Kidney (tissue), 14 donors: ENCODE measurements around the gene GPR152. TPM values are rescaled to one million over a fixed set of nuclear protein-coding genes. Genes with fewer than 3 reads are reported as not detected.
A peak's percentile ranks its signal among the peaks of the same experiment; 100 is the strongest.
"Not testable (repeated sequence)": the region's sequence is repeated elsewhere in the genome, so short reads cannot be mapped to it uniquely, and the experiment has no call there.

Source experiments
- DNase-seq, 5 donors: peaks; one replicate each; pipeline ENCODE4 v3.0.0-alpha.2; 2013 to 2020
- FAIRE-seq: peaks from 2 replicates; lab custom pipeline; 2012; peaks lifted over from hg19 to GRCh38; lab: Jason Lieb, UNC
- H3K27ac ChIP-seq, 2 donors: one replicate each; pipeline ENCODE4 v1.7.0; 2013; ENCODE audit warnings: low read depth in 2 of 2, low read length in 2 of 2, inconsistent platforms in 1 of 2
- H3K27me3 ChIP-seq: one replicate; pipeline ENCODE4 v1.7.1; 2013; ENCODE audit warnings: low read length, inconsistent platforms; ENCODE audit not compliant: control insufficient read depth, insufficient read depth
- H3K36me3 ChIP-seq, 3 donors: one replicate each; pipeline versions ENCODE4 v1.7.0 to v1.7.1; 2013; ENCODE audit warnings: low read length in 3 of 3, control low read depth in 1 of 3, inconsistent platforms in 1 of 3; ENCODE audit not compliant: insufficient read depth in 3 of 3, control insufficient read depth in 2 of 3
- H3K4me1 ChIP-seq, 3 donors: one replicate each; pipeline versions ENCODE4 v1.7.0 to v1.7.1; 2013; ENCODE audit warnings: low read length in 3 of 3, inconsistent platforms in 1 of 3, low read depth in 1 of 3; ENCODE audit not compliant: control insufficient read depth in 2 of 3, insufficient read depth in 2 of 3
- H3K4me3 ChIP-seq, 3 donors: one replicate each; pipeline versions ENCODE4 v1.7.0 to v1.8.1; 2013; ENCODE audit warnings: low read length in 3 of 3, control low read depth in 1 of 3, inconsistent platforms in 1 of 3
- H3K9ac ChIP-seq, 3 donors: one replicate each; pipeline versions ENCODE4 v1.7.0 to v1.7.1; 2013; ENCODE audit warnings: low read length in 3 of 3, control low read depth in 1 of 3, inconsistent platforms in 1 of 3
- H3K9me3 ChIP-seq, 3 donors: one replicate each; pipeline versions ENCODE4 v1.7.0 to v1.7.1; 2013; ENCODE audit warnings: low read length in 3 of 3, control low read depth in 1 of 3, inconsistent platforms in 1 of 3; ENCODE audit not compliant: control insufficient read depth in 2 of 3, insufficient read depth in 1 of 3
- intact Hi-C: fragments of 100-400 bp; cut with DNase I; formaldehyde crosslinking; loops from one replicate; pipeline ENCODE4 v1.11.1; 2022
- polyA plus RNA-seq: library from polyadenylated mRNA; stranded (reverse); fragments of 350-450 nt; fragmentation: Illumina TruSeq; extraction: RNeasy Lipid Tissue Mini Kit (QIAGEN cat#74804); gene quantifications from one replicate; pipeline ENCODE4 v1.2.3, GENCODE V29; 2014; ENCODE audit warnings: low read depth, low replicate concordance; ENCODE audit not compliant: insufficient read depth
- total RNA-seq: library from RNA; stranded (reverse); fragmentation: NEBNext Ultra II Directional; extraction: Animal tissue kit (Norgen Biotek cat#: 25700); gene quantifications from one replicate; pipeline ENCODE4 v1.2.1, GENCODE V29; 2021
- TF ChIP-seq, protein P1 (sequence below): IDR thresholded peaks from 3 replicates; pipeline ENCODE4 v1.5.1; 2012; ENCODE audit warnings: mild to moderate bottlenecking, moderate library complexity, borderline replicate concordance; ENCODE audit not compliant: insufficient read depth; ENCODE audit errors: extremely low read depth
- donor health status: control.
- donor health status: control.
- donor health status: control.
- donor health status: control.
- donor health status: control.
- donor health status: DM: yes; HTN: yes; CAD: no.
- donor health status: Normal renal cell carcinoma (clear cell type).

The GPR152 gene
- total and polyA plus RNA-seq, 2 donors from 2014 or later, result not detected

DNA sequence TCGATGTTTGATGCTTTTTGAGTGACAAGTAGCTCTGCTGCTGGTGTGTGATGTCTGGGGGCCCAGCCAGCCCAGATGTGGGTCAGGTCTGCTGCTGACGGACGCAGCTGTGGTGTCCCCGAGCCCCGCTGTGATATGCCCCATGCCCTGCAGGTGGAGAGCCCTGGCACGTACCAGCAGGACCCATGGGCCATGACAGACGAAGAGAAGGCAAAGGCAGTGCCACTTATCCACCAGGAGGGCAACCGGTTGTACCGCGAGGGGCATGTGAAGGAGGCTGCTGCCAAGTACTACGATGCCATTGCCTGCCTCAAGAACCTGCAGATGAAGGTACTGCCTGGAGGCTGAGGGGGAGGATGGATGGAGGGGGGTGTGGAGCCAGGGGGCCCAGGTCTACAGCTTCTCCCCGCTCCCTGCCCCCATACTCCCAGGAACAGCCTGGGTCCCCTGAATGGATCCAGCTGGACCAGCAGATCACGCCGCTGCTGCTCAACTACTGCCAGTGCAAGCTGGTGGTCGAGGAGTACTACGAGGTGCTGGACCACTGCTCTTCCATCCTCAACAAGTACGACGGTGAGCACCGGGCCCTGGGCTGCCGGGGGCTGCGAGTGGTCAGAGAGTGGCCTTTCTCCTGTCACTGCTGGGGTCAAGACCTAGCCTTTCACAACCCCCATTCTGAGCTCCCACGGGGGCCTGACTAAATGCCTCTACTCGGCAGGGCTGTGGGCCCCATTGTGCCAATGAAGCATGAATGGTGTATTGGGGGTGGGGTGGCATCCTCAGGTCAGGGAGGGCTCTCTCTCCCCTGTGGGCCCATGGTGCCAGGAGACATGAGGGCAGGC, 37.6 kb upstream of the GPR152 start:
- Histone ChIP-seq H3K27ac (no peak overlapping the region), H3K4me3 (no peak overlapping the region), H3K27me3 (no peaks in the 10 kb centered on the region), H3K9ac (no peak overlapping the region), H3K9me3 (no peaks in the 10 kb centered on the region), H3K36me3 (peaks cover 0 to 17% (median 2%) of the 10 kb centered on the region in 3 donors), H3K4me1 (no peaks in the 10 kb centered on the region)
- TF ChIP-seq, protein P1, sequence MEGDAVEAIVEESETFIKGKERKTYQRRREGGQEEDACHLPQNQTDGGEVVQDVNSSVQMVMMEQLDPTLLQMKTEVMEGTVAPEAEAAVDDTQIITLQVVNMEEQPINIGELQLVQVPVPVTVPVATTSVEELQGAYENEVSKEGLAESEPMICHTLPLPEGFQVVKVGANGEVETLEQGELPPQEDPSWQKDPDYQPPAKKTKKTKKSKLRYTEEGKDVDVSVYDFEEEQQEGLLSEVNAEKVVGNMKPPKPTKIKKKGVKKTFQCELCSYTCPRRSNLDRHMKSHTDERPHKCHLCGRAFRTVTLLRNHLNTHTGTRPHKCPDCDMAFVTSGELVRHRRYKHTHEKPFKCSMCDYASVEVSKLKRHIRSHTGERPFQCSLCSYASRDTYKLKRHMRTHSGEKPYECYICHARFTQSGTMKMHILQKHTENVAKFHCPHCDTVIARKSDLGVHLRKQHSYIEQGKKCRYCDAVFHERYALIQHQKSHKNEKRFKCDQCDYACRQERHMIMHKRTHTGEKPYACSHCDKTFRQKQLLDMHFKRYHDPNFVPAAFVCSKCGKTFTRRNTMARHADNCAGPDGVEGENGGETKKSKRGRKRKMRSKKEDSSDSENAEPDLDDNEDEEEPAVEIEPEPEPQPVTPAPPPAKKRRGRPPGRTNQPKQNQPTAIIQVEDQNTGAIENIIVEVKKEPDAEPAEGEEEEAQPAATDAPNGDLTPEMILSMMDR, result no peak
- DNase-seq, result peak in 1 of 5 donors; percentile 38
- FAIRE-seq, result no peak
- intact Hi-C loops, result no loop called here

DNA sequence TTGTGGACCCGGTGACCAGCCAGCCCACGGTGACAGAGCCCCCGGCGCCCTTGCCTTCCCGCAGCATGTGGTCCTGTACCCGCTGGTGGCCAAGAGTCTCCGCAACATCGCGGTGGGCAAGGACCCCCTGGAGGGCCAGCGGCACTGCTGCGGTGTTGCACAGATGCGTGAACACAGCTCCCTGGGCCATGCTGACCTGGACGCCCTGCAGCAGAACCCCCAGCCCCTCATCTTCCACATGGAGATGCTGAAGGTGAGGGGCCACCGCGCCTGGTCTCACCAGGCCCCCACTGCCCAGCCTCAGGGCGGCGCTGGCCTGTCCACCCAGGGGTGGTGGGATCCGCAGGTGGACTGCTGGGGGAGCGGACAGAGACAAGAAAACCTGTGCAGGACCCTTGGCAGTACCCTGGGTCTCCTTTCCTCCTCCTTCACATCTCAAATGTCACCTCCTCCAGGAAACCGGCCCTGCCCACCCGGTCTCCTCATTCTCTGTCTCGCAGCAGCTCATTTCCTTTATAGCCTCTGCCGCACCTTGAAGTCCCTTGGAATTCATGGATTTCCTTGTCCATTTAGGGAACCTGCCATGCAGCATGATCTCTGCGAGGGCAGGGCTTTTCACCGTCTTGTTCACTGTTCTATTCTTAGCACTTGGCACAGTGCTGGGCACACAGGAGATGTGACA, 36.8 kb upstream of the GPR152 start:
- Histone ChIP-seq H3K27ac (no peak overlapping the region), H3K4me1 (peaks cover 0 to 7% (median 0%) of the 10 kb centered on the region in 3 donors), H3K9ac (no peak overlapping the region), H3K9me3 (no peaks in the 10 kb centered on the region), H3K27me3 (no peaks in the 10 kb centered on the region), H3K36me3 (peaks cover 0 to 17% (median 4%) of the 10 kb centered on the region in 3 donors), H3K4me3 (no peak overlapping the region)
- TF ChIP-seq, protein P1, result no peak
- FAIRE-seq, result no peak
- DNase-seq, result peak in 3 of 5 donors; percentile 29 to 76 (median 48)
- intact Hi-C loops, result no loop called here

DNA sequence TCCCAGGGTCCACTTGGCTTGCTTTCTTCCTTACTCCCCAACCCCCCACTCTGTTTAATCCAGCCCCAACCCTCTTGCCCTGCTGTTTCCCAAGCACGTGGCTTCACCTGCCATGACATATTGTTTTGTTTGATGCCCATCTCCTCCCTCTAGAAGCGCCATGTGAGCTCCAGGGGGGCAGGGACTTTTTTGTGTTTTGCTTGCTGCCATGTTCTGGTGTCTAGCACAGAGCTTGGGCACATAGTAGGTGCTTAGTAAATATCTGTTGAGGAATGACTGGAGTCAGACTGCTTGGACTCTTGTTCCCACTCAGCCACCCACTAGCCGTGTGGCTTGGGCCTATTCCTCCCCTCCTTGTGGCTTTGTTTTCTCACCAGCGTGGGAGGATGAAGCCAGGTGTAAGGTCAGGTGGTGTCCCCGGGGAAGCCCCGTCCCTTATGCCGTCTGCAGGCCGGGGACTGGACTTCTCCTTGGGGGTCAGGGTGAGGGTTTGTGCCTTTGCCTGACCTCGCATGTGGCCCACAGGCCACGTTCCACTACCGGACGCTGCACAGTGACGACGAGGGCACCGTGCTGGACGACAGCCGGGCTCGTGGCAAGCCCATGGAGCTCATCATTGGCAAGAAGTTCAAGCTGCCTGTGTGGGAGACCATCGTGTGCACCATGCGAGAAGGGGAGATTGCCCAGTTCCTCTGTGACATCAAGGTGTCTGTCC, 34.1 kb upstream of the GPR152 start:
- H3K27me3 ChIP-seq, result no peaks in the 10 kb centered on the region
- no peak overlapping the region for H3K4me3 ChIP-seq
- TF ChIP-seq, protein P1, result no peak
- intact Hi-C loops, result no loop called here
- H3K27ac ChIP-seq, result no peak overlapping the region
- H3K9ac ChIP-seq, result no peak overlapping the region
- no peak for FAIRE-seq
- DNase-seq, result peak in 2 of 5 donors; percentile 43 to 69
- peaks cover 3 to 19% (median 9%) of the 10 kb centered on the region in 3 donors for H3K4me1 ChIP-seq
- no peaks in the 10 kb centered on the region for H3K9me3 ChIP-seq
- peaks cover 0 to 8% (median 4%) of the 10 kb centered on the region in 3 donors for H3K36me3 ChIP-seq

DNA sequence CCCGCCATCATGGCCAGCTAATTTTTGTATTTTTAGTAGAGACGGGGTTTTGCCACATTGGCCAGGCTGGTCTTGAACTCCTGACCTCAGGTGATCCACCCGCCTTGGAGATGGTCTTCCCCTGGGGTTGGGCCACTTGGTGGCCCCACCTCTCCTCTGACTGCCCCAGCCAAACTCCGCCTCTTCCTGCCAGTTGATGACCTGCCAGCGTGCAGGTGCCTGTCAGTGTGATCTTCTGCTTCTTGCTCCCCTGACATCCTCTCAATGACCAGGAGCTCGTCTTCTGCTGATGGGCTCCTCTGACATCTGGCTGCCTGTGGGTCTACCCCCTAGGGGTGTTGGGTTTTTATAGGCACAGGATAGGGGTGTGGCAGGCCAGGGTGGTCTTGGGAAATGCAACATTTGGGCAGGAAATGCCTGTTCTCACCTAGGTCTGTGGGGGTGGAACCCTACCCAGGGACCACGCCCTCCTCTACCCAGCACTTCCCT, 33.4 kb upstream of the GPR152 start:
- H3K27me3 ChIP-seq, H3K36me3 ChIP-seq, intact Hi-C loops, H3K27ac ChIP-seq, H3K9ac ChIP-seq, H3K9me3 ChIP-seq, H3K4me3 ChIP-seq, FAIRE-seq: not testable (repeated sequence)
- H3K4me1 ChIP-seq, result peaks cover 3 to 19% (median 9%) of the 10 kb centered on the region in 3 donors
- DNase-seq, result peak in 2 of 5 donors; percentile 49 to 62
